Stimulated activated CD8-positive, alpha-beta memory T cell treated with anti-CD3 and anti-CD28 coated beads, Interleukin-7, amount 100 ng/mL, for 48 hours (primary cell): Measurements from ENCODE around the gene DRICH1.
"Not testable (repeated sequence)": the region's sequence is repeated elsewhere in the genome, so short reads cannot be mapped to it uniquely, and the experiment has no call there.

Experiments used
- DNase-seq, 2 donors: peaks; one replicate each; pipeline ENCODE4 v3.0.0-alpha.2; 2020; ENCODE audit warnings: low read depth in 1 of 2; ENCODE audit errors: extremely low read depth in 1 of 2

Gene DRICH1

DNA sequence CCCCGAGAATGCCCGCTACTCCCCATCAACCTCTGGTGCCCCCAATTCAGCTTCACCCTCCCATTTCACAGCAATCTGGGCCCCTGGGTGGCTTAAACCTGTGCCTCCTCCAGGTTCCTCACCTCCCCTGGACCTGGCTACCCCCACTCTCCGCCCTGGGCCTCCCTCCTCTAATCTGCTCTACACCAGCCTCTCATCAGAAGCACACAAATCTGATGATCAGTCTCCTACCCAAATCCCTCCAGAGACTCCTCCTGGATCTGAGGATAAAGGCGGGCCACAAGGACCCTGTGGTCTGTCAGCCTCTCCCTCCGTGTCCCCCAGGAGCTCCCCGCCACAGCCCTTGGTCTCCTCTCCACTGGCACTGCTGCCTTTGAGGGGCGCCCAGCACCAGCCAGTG lies 28.9 kb downstream of the DRICH1 start:
- DNase-seq: no peak

- no peak for DNase-seq
These were observed 33.2 kb downstream of the DRICH1 start for GRCh38 chr22:23598805-23599518.

DNA sequence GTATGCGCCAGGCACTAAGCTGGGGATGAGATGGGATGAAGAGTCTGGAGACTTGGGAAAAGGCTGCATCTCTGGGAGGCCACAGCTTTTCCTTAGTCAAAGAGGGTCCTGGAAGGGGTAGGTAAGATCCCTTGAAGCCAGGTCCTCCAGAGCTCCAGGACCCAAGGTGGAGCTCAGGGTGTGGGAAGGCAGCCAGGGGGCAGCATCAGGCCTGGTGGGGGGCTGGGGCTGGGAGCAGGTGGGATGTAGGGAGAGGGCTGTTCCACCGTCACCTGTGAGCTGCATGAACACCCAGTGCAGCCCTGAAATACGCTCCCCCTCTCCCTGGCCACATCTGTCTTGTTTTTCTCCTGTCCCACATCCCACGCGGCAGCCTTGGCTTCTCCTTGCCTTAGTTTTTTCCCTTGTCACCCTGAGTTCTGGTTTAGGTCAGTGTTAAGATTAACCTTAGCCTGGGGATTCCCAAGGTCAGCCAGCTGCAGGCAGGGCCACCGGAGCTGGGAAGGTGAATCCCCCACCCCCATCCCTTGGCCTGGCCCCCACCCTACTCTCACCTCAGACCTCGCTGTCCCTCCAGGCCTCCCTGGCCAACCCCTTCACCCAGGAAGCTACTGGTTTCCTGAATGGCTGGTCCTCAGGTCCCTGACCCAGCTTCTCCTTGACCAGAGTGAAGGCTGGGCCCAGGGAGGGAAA lies 34.4 kb downstream of the DRICH1 start:
- DNase-seq: not testable (repeated sequence)

- not testable (repeated sequence) for DNase-seq
These were observed 36.2 kb downstream of the DRICH1 start for GRCh38 chr22:23595904-23596303.

DNA sequence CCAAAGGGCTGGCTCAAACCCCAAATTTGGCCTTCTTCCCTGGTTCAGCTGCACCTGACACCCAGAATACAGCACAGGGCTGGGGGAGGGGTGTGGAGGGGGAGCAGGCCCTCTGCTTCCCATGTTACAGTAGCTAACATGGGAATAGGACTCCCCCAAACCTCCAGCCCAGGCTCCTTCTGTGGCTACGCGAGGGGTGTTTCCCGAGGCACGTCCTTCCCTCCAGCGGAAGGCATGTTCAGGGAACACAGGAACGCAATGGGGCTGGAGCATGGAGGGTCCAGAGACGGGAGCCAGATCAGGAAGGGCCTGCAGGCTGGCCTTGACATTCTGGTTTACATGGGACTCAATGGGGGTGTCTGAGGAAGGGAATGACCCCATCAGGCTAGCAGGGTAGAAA lies 40.3 kb downstream of the DRICH1 start:
- no peak for DNase-seq

GRCh38 chr22:23591201-23591791 lies 40.8 kb downstream of the DRICH1 start:
- peak; percentile 11 to 45 for DNase-seq

- no peak for DNase-seq
These were observed 48.3 kb downstream of the DRICH1 start for GRCh38 chr22:23583836-23584235.

GRCh38 chr22:23583153-23583552 lies 49.0 kb downstream of the DRICH1 start:
- no peak for DNase-seq

- no peak for DNase-seq
These were observed 50.9 kb downstream of the DRICH1 start for GRCh38 chr22:23581260-23581650.

DNA sequence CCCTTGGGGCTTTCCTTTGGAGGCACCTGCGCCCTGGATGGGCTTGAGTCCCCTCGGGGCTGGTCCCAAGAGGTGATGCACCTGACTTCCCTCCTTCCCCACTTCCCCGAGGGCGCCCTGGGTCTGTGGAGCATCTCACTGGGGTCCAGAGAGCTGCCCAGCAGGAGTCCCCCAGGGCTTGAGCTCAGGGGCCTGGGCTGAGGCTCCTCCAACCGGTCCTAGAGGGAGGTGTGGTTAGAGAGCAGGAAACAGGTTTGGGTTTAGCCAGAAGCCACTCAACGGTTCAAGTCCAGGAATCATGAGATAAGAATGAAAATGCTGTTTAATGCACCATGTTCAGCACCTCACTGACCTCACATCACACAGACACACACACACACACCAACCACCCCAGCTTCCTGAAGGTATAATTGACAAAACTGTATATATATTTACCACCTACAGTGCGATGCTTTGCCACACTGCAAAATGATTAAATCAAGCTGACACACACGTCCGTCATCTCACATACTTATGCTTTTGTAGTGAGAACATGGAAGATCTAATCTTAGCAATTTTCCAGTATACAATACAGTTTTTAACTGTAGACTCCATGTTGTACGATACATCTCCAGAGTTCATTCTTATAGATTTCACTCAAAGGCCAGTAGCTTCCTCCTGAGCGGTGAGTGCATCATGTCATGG lies 51.4 kb downstream of the DRICH1 start:
- DNase-seq: no peak

- DNase-seq: no peak
These were observed 52.1 kb downstream of the DRICH1 start, which contains the start of gene IGLL1 for GRCh38 chr22:23579870-23580575. Gene IGLL1 (minus strand): TSS chr22:23580290. CDS start chr22:23580190, 100 bp downstream.

DNA sequence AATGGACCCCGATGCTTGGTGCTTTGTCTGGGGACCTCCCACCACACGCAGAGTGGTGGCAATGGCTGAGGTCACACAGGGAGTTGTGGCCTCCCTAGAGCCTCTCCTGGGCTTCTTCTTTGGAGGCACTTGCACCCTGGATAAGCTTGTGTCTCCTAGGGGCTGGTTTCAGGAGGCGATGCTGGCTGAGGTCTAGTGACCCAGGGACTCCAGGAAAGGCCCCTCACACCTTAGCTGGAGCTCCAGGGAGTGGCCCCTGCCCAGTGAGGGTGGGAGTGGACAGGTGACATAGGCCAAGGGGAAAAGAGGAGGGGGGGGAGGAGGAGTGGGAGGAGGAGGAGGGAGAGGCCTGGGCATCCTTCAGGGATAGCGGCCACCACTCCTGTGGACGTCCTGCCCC lies 52.8 kb downstream of the DRICH1 start:
- DNase-seq: no peak

- DNase-seq: no peak
These were observed 53.8 kb downstream of the DRICH1 start for GRCh38 chr22:23578306-23578705.

GRCh38 chr22:23576681-23577080 lies 55.4 kb downstream of the DRICH1 start:
- DNase-seq: no peak

- DNase-seq: no peak
These were observed 56.5 kb downstream of the DRICH1 start for GRCh38 chr22:23575601-23576000.

DNA sequence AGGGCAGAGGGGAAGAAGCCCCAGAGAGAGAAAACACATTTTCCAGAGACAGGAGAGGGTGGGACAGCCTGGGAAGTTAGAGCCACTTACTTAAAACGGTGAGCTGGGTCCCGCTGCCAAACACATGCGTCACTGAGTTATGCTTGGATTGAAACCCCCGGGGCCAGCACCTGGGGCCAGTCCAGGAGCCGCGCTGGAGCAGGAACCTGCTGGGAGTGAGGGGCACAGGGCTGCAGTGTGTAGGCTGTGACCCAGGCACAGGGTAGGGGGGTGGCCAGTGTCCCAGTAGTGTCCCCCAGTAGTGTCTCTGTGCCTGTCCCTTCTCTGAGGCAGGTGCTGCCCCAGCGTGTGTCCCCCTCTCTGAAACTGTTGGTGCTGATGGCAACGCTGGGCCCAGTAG lies 57.2 kb downstream of the DRICH1 start:
- no peak for DNase-seq

DNA sequence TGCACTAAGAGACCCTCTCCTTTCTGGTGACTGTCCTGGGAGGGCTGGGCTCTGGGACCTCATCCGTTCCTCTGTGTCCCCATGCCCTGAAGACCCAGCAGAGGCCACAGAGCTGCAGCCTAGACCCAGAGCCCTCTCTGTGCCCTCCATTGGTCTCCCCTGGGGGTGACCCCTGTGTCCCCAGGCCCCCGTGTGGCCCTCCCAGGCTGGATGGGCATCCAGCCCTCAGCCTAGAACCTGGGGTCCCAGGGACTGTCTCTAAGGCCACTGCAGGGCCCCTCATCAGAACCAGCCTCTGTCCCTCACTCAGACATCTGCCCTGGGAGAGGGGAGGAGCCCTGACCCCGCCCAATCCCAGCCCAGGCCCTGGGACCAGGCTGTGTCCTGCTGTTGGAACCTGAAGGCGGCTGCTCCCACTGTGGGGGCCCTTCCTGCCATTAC lies 57.7 kb downstream of the DRICH1 start:
- DNase-seq: no peak

DNA sequence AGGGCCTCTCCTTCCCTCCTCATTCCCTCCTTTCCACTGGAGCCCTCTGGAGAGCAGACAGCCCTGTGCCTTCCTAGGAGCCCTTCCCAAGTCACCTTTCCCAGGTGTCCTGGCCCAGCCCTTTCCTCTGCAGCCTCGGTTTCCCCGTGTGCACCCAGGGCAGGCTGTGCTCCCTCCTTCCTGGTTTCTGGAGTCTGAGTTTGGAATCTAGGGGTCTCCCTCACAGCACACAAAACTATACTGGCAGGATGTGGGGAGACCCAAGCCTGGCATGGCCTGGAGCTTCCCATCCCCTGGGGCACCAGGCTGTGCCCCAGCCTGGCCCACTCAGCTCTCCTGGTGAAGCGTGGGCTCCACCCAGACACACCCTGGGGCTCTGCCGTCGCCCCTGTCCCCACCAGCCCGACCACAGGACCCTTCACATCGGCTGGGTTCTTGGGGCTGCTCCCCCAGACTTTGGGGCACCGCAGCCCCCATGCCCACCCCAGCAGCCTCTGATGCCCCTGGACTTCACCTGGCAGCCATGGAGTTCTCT lies 58.4 kb downstream of the DRICH1 start:
- DNase-seq: not testable (repeated sequence)

DNA sequence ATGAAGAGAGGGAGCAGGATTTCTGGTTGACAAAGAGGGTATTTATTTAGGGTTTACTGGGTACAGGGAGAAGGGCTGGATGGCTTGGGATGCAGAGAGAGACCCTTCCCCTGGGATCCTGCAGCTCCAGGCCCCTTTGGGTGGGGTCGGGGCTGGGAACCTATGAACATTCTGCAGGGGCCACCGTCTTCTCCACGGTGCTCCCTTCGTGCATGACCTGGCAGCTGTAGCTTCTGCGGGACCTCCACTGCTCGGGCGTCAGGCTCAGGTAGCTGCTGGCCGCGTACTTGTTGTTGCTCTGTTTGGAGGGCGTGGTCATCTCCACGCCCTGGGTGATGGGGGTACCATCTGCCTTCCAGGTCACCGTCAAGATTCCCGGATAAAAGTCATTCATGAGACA lies 59.0 kb downstream of the DRICH1 start:
- not testable (repeated sequence) for DNase-seq

GRCh38 chr22:23571486-23571885 lies 60.6 kb downstream of the DRICH1 start:
- DNase-seq: no peak
